Measurements from ENCODE around the gene PROKR1.
"Not testable (repeated sequence)": the region's sequence is repeated elsewhere in the genome, so short reads cannot be mapped to it uniquely, and the experiment has no call there.

The PROKR1 gene

DNA sequence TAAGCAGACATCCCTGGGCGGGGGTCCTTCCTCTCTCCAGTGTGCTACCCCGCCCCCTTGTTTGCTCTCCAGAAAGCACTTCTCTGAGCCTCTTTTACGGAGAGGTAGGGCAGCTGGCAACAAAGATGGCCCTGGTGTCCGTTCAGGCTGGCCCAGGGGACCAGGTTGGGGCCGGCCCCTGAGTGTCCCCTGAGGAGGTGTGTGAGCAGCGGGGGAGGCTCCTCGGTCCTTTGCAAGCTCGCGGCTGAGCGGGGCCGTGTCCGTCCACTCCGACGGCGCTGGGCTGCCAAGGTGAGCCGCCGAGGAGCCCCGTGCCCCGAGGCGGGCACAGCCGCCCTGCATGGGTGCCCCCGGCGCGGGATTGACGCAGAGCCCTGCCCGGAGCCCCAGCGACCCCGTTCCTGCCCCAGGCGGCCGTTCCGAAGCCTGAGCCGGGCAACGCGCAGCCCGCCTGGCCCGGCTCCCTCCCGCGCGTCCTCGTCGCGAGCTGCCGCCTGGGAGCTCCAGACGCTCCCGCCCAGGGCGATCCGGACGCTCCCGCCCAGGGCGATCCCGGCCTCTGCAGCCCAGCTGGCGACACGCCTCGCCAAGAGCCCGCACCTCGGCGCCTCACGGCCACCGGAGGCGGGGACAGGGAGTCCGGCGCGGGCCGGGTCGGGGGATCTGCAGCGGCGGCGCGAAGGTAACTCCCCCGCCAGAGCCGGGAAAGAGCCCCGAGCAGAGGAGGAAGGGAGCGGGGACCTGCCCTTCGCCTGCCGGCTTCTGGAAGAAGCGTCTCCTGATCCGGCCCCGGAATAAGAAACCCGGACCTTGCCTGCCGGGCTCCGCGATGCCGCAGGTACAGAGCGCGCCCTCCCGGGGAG lies at the start of gene PROKR1:
TSS of gene PROKR1 (plus strand) at position 569 of the 863 bp plus-strand sequence. CDS start 2,243 bp downstream, outside the sequence.
- DNase-seq (ENCODE audit: low read depth): no peak

DNA sequence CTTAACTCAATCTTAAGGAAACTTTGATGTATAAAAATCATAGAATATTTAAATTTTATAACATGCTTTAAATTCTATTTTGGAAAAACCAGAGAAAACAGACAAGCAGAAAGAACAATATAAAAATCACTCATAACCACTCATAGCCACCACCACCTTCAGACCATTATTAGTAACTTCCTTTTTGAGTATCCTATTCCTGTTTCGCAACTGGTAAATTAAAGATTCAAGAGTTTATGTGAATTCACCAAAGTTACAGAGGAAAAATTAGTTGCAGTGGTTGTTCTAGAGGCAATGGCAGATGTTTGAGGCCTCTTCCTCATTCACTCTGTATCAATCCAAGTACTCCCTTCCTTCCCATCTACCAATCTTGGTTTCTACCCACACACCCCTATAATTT lies 49.3 kb upstream of the PROKR1 start:
- no peak for DNase-seq (ENCODE audit: low read depth)

- DNase-seq (ENCODE audit: low read depth): no peak
Measured at GRCh38 chr2:68594674-68595492, 48.5 kb upstream of the PROKR1 start.

- not testable (repeated sequence) for DNase-seq (ENCODE audit: low read depth)
Measured at GRCh38 chr2:68595493-68595785, 47.9 kb upstream of the PROKR1 start.

- not testable (repeated sequence) for DNase-seq (ENCODE audit: low read depth)
Measured at GRCh38 chr2:68600495-68600894, 42.9 kb upstream of the PROKR1 start.

DNA sequence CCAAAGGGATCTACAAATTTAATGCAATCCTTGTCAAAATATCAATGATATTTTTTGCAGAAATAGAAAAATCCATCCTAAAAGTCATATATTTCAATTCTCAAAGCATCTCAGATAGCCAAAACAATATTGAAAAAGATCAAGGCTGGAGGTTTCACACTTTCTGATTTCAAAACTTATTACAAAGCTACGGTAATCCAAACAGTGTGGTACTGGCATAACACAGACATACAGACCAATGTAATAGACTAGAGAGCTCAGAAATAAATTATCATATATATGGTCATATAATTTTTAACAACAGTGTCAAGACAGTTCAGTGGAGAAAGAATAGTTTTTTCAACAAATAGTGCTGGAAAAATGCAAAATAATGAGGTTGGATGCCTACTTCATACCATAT lies 40.3 kb upstream of the PROKR1 start:
- DNase-seq (ENCODE audit: low read depth): no peak

GRCh38 chr2:68604077-68604476 lies 39.3 kb upstream of the PROKR1 start:
- no peak for DNase-seq (ENCODE audit: low read depth)

DNA sequence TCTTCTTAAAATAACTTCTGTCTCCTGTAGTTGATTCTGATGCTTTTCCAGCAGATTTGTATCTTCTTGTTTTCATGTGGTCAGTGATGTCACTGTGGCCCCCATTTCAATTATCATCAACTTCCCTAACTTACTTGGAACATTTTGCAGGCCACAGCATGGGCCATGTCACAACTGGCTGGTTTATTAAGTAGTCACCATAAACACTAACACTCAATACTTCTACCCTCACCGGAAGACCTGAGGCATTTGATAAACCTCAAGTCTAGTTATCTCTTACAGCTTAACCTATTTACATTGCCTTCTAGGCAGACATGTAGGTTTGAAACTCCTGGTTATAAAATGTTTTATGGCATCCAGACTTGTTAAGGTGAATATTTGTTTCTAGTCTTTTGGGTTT lies 37.4 kb upstream of the PROKR1 start:
- no peak for DNase-seq (ENCODE audit: low read depth)

DNA sequence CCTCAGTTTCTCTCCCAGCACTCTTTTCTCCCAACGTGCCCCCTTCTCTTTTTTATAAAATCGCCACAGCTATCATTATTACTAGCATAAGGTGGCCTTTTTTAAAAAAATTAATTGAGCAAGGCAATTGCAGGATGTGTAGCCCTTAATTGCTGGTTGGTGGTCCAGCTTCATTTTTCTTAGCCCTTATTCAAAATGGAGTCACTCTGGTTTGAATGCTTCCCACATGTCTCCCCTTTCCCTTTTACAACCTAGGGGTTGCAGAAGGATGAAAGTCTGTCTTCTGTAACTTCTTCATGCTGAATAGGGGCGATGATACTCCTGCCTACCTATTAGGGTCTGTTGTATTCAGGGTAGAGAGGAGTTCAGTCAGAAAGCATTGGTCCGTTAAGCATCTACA lies 36.6 kb upstream of the PROKR1 start:
- DNase-seq (ENCODE audit: low read depth): no peak

DNA sequence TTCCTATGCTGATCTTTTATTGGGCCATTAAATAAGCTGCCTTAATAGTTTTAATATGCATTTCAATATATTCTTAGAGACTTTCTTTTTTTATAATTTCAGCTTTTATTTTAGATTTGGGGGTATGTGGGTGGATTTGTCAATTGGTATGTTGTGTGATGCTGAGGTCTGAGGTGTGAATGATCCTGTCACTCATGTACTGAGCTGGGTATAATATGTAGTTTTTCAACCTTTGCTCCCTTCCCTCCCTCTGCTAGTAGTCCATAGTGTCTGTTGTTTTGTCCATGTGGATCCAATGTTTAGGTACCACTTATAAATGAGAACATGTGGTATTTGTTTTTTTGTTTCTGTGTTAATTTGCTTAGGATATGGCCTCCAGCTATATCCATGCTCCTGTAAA lies 35.5 kb upstream of the PROKR1 start:
- DNase-seq (ENCODE audit: low read depth): no peak

DNA sequence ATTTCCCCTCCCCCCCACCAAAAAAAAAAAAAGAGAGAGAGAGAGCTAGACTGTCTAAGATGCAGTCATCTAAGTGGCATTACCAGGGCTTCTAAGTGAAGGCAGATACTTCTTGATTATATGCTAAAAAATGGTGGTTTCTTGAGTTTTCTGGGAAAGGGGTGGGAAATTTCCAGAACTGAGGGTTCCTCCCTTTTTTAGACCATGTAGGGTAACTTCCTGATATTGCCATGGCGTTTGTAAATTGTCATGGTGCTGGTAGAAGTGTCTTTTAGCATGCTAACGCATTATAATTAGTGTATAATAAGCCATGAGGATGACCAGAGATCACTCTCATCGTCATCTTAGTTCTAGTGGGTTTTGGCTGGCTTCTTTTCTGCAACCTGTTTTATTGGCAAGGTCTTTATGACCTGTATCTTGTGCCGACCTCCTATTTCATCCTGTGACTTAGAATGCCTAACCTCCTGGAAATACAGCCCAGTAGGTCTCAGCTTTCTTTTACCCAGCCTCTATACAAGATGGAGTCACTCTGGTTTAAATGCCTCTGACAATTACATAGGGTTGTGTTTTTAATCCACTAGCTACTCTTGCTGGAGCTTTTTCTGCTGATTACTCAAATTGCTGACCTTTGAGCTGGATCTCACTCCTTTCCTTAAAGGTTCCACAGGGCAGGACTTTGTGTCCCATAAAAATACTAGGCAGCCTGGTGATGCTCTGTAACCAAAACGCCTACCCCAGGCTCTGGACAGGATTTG lies 30.4 kb upstream of the PROKR1 start:
- no peak for DNase-seq (ENCODE audit: low read depth)

GRCh38 chr2:68620772-68621171 lies 22.6 kb upstream of the PROKR1 start:
- no peak for DNase-seq (ENCODE audit: low read depth)

GRCh38 chr2:68623820-68624219 lies 19.6 kb upstream of the PROKR1 start:
- no peak for DNase-seq (ENCODE audit: low read depth)

DNA sequence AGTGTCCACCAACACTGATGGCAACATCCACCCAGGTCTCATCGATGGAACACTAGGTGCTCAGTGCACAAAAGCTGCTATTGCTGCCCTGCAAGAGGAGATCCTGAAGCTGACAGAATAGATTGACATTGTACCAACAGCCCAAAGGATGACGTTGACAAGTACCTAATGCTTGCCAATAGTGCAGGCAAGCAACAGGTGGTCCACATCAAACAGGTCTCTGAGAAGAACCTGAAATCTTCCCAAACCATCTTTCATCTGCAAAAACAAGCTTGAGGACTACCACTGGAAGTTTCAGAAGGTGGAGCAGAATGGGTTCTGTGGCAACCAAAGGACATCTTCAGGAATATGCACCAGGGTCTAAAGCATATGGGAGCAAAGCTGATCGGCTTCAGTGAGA lies 15.8 kb upstream of the PROKR1 start:
- DNase-seq (ENCODE audit: low read depth): no peak

DNA sequence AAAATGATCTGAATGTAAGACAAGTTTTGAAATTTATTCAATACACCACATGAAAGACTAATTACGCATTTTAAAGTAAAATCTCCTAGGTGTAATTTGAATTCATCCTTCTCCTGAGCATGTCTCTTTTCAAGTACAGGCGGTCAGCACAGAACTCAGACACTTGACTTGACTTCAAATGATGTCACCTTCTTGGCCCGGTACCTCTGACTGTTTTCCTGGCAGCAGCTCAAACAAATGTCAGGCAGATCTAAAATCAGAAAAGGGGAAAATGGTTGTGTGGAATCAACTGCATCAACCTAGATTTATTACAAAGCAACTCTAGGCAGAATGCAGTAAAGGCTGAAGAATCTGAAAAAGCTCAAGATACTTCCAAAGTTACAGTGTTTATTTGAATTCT lies 11.4 kb upstream of the PROKR1 start:
- DNase-seq (ENCODE audit: low read depth): no peak

- DNase-seq (ENCODE audit: low read depth): no peak
Measured at GRCh38 chr2:68637047-68637446, 6.3 kb upstream of the PROKR1 start.

GRCh38 chr2:68643874-68644485 lies 601 bp downstream of the PROKR1 start:
- DNase-seq (ENCODE audit: low read depth): no peak

DNA sequence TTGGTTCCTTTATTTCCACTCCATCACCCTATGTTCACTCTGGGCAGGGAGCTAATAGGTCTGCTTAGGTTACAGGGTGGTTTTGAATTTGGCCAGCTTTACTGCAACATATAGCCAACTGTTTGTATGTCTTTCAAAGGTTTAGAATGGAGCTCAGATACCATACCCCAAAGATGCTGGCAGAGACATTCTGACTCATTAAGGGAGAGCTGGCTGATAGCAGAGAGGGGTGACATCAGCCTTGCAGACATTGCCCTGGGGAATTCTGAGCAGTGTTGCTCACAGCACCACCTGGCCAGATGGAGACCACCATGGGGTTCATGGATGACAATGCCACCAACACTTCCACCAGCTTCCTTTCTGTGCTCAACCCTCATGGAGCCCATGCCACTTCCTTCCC lies 2.1 kb downstream of the PROKR1 start:
- DNase-seq (ENCODE audit: low read depth): no peak

DNA sequence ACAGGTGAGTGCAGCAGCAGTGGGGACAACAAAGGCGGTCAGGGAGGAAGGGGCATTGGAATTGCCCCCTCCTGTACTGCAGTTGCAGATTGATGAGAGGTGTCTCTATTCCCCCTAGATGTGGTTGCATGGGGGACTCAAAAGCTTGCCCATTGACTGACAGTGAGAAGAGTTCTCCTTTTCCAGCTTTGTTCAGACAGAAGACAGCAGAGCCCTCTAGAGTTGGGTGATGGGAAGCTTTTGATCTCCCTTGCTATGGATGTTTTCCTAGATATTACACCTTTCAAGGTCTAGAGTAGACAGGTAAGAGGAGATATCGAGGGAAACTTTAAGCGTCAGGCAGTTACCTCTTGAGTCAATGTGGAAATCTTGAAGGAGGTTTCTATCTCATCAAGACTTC lies 2.9 kb downstream of the PROKR1 start:
- no peak for DNase-seq (ENCODE audit: low read depth)

- no peak for DNase-seq (ENCODE audit: low read depth)
Measured at GRCh38 chr2:68650645-68651044, 7.3 kb downstream of the PROKR1 start.

GRCh38 chr2:68653034-68653433 lies 9.7 kb downstream of the PROKR1 start:
- no peak for DNase-seq (ENCODE audit: low read depth)

GRCh38 chr2:68653538-68653982 lies 10.2 kb downstream of the PROKR1 start:
- no peak for DNase-seq (ENCODE audit: low read depth)

Measured in stimulated activated CD8-positive, alpha-beta memory T cell treated with anti-CD3 and anti-CD28 coated beads, Interleukin-15, amount 100 ng/mL, for 24 hours (primary cell).